Coronary artery (tissue), 2 donors: ENCODE data around the gene TGFBR1.
"Not testable (repeated sequence)": the region's sequence is repeated elsewhere in the genome, so short reads cannot be mapped to it uniquely, and the experiment has no call there.

Experiments
- DNase-seq: peaks from one replicate; pipeline ENCODE4 v3.0.0-alpha.2; 2017; ENCODE audit warnings: low spot score
- H3K27ac ChIP-seq, 2 donors: fragments of 200-600 bp; sonication (generic); one replicate each; pipeline ENCODE4 v1.5.1; 2016 to 2019
- H3K4me3 ChIP-seq: fragments of 200-600 bp; sonication (generic); 2 replicates; pipeline ENCODE4 v1.5.1; 2016; ENCODE audit warnings: mild to moderate bottlenecking, moderate library complexity
- CTCF ChIP-seq: fragments of 200-600 bp; sonication (generic); IDR thresholded peaks from one replicate; pipeline ENCODE4 v1.5.1; 2019; ENCODE audit warnings: antibody characterized with exemption

The TGFBR1 gene

GRCh38 chr9:99189186-99189585 is 84.3 kb downstream of the TGFBR1 start:
- Histone ChIP-seq H3K4me3 (no peak overlapping the region), H3K27ac (no peak overlapping the region)
- DNase-seq: no peak
- TF ChIP-seq CTCF: no peak

GRCh38 chr9:99189887-99190596 is 85.1 kb downstream of the TGFBR1 start:
- H3K27ac ChIP-seq: no peak overlapping the region
- no peak for DNase-seq
- H3K4me3 ChIP-seq: no peak overlapping the region
- TF ChIP-seq CTCF: no peak

GRCh38 chr9:99190597-99191283 is 85.8 kb downstream of the TGFBR1 start:
- no peak for DNase-seq
- Histone ChIP-seq H3K27ac (no peak overlapping the region), H3K4me3 (no peak overlapping the region)
- TF ChIP-seq CTCF: no peak

- H3K4me3 ChIP-seq: no peak overlapping the region
- no peak for DNase-seq
- H3K27ac ChIP-seq: no peak overlapping the region
- no peak for TF ChIP-seq CTCF
Measured at GRCh38 chr9:99192786-99193465, 88.0 kb downstream of the TGFBR1 start.

- no peak for DNase-seq
- Histone ChIP-seq H3K4me3 (no peak overlapping the region), H3K27ac (no peak overlapping the region)
- no peak for TF ChIP-seq CTCF
Measured at GRCh38 chr9:99193466-99193821, 88.5 kb downstream of the TGFBR1 start.

- DNase-seq, H3K27ac ChIP-seq, H3K4me3 ChIP-seq: not testable (repeated sequence)
Measured at GRCh38 chr9:99196484-99196883, 91.6 kb downstream of the TGFBR1 start.

GRCh38 chr9:99197124-99197630 is 92.3 kb downstream of the TGFBR1 start:
- no peak overlapping the region for H3K27ac ChIP-seq
- DNase-seq: no peak
- no peak for TF ChIP-seq CTCF
- H3K4me3 ChIP-seq: no peak overlapping the region
